ENCODE results near the gene TRMO.

The TRMO gene

GRCh38 chr9:97904725-97905124 is 17.6 kb downstream of the TRMO start:
- DNase-seq (ENCODE audit: low read depth, low spot score) = no peak

GRCh38 chr9:97903177-97903576 is 19.1 kb downstream of the TRMO start:
- DNase-seq (ENCODE audit: low read depth, low spot score) = no peak

- DNase-seq (ENCODE audit: low read depth, low spot score) = no peak
Measured at GRCh38 chr9:97900738-97901565, 21.3 kb downstream of the TRMO start.

- DNase-seq (ENCODE audit: low read depth, low spot score) = no peak
Measured at GRCh38 chr9:97900103-97900737, 22.1 kb downstream of the TRMO start.

GRCh38 chr9:97895695-97896332 is 26.5 kb downstream of the TRMO start:
- no peak for DNase-seq (ENCODE audit: low read depth, low spot score)

GRCh38 chr9:97895211-97895610 is 27.1 kb downstream of the TRMO start:
- no peak for DNase-seq (ENCODE audit: low read depth, low spot score)

- DNase-seq (ENCODE audit: low read depth, low spot score) = no peak
Measured at GRCh38 chr9:97892421-97892820, 29.9 kb downstream of the TRMO start.

GRCh38 chr9:97891736-97892135 is 30.6 kb downstream of the TRMO start:
- DNase-seq (ENCODE audit: low read depth, low spot score) = no peak

- no peak for DNase-seq (ENCODE audit: low read depth, low spot score)
Measured at GRCh38 chr9:97889941-97890887, 32.1 kb downstream of the TRMO start.

- DNase-seq (ENCODE audit: low read depth, low spot score) = no peak
Measured at GRCh38 chr9:97880336-97880735, 42.0 kb downstream of the TRMO start.

- DNase-seq (ENCODE audit: low read depth, low spot score) = no peak
Measured at GRCh38 chr9:97876061-97876460, 46.2 kb downstream of the TRMO start.

- DNase-seq (ENCODE audit: low read depth, low spot score) = no peak
Measured at GRCh38 chr9:97875111-97875510, 47.2 kb downstream of the TRMO start.

GRCh38 chr9:97874624-97875023 is 47.7 kb downstream of the TRMO start:
- DNase-seq (ENCODE audit: low read depth, low spot score) = no peak

- no peak for DNase-seq (ENCODE audit: low read depth, low spot score)
Measured at GRCh38 chr9:97873882-97874281, 48.4 kb downstream of the TRMO start.

- no peak for DNase-seq (ENCODE audit: low read depth, low spot score)
Measured at GRCh38 chr9:97873425-97873824, 48.9 kb downstream of the TRMO start.

- DNase-seq (ENCODE audit: low read depth, low spot score) = no peak
Measured at GRCh38 chr9:97868859-97869258, 53.4 kb downstream of the TRMO start.

GRCh38 chr9:97866848-97867247 is 55.5 kb downstream of the TRMO start:
- no peak for DNase-seq (ENCODE audit: low read depth, low spot score)

GRCh38 chr9:97866300-97866699 is 56.0 kb downstream of the TRMO start:
- DNase-seq (ENCODE audit: low read depth, low spot score) = no peak

- DNase-seq (ENCODE audit: low read depth, low spot score) = no peak
Measured at GRCh38 chr9:97864396-97864795, 57.9 kb downstream of the TRMO start.

GRCh38 chr9:97863314-97863713 is 59.0 kb downstream of the TRMO start:
- DNase-seq (ENCODE audit: low read depth, low spot score) = no peak

- no peak for DNase-seq (ENCODE audit: low read depth, low spot score)
Measured at GRCh38 chr9:97861148-97861475, 61.2 kb downstream of the TRMO start.

All from brain pericyte (primary cell).